C1 segment of cervical spinal cord (tissue), 14 donors: Measurements from ENCODE around the gene PGA3.
"Not testable (repeated sequence)": the region's sequence is repeated elsewhere in the genome, so short reads cannot be mapped to it uniquely, and the experiment has no call there.

Experiments
- DNase-seq, 14 donors: peaks; one replicate each; lab custom pipeline; 2025; lab: John Stamatoyannopoulos, UW

The PGA3 gene

DNA sequence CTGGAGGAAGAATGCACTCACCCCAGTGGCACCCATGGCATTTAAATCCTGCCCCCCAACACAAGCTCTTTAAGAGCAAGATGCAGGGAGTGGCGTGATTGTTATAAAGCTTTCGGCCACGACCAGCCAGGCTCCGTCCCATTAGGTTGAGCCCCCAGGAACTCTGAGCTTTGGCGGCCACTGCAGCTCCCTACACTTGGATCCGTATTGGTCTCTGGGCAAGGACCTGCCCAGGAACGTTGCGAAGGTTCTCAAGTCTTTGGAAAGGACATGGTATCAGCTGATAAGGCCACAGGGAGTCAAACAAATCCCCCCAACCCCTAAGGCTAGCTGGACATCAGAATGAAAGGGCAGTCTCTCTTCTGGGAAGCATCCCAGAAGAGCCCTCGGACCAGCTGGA is 32.7 kb upstream of the PGA3 start:
- no peak for DNase-seq

DNA sequence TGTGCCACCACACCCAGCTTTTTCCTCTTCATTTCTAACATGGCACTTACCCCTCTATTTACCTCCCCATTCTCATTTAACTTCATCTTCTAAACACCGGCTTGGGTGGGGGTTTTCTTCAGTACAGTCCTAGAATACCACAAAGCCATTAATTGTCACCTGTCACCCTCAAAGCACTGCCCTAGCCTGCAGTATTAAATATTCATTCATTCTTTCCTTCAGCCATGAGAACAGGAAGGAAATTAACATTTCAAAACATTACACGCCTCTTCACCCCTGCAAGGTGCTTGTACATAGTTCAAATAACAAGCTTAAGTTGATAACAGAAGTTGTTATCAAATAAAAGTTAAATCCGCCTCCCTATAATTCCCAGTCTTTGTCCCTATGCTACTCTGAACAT is 31.4 kb upstream of the PGA3 start:
- no peak for DNase-seq

DNA sequence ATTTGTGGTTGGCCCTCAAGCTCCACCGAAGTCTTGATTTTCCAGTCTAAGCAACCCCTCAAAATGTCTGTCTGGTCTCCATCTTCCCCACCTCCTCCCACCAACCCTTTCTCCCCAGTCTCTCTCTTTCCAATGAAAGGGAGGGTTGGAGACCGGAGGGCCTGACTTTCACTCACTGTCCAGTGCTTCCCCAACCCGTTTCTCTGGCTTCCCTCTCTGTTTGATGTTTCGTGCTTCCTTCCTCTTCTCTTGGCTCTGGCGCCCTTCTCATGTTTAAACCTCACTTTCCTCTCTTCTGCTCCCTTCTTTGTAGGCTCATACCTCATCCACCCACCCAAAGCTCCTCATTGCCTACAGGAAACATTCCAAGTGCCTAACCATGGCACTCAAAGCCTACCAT is 31.0 kb upstream of the PGA3 start:
- DNase-seq = no peak

DNA sequence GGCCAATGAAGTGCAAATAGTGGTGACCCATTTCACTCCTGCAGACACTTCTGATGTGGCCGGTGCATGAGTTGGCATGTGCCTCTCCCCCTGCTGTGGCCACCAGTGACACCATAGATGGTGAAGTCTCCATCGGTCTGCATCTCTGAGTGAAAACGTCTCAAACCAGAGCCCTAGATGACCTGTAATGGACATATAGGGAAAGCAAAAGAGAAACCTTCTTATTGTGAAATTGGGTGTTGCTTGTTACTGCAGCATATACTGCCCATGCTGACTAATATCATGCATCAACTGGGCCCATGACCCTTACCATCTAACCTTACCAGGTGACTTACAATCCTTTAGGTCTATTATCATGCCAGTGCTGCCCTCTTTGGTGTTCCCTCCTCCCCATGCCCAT is 30.4 kb upstream of the PGA3 start:
- no peak for DNase-seq

DNA sequence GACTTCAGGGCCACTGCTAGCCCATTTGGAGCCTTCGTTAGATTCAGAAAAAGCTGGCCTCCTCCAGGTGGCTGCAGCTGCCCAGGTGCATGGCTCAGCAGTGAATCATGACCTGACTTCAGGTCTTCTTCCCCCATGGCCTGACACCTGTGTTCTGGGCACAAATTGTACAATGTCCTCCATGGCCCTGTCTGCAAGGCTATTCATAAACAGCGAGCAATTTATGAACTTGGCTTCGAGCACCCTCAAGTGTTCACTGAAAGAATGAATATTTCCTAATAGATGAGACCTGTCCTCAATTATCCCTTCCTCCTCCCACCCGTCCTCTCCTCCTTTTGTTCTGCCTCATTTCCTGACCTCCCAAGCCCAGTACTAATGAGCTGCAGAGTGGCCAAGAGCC is 29.9 kb upstream of the PGA3 start:
- no peak for DNase-seq

DNA sequence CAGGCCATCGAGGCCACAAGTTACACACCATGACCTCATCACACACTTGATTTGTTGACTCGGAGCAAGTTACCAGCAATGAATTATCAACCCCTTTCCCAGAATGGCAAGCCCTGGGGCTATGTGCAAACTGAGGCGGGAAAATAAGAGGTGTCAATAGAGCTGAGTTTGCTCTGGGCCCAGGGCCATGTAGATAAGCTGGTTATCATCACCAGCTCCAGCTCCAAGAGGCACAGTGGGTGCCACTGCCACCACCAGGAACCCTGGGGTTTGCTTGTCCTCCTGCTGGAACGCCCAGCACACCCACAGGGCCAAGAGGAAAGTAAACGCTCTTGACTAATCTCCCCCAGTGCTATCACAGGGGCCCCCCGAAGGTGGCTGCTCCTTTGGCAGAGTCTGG is 29.0 kb upstream of the PGA3 start:
- DNase-seq = no peak

DNA sequence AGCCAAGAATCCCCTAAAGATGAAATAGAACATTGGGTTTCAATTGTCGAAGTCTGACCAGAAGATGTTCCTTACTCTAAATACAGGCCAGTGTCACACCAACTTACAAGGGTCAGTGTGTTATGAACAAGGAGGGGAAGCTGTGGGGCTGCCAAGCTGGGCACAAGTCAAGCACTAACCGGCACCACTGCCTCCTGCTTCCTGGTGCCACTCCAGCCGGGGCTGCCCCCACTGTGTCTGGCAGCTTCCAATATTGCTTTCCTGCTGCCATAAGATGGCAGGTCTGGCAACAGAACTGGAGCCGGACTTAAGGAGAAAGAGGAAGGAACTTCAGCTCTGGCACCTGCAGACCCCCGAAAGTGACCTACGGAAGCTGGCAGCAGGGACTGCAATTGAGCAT is 28.4 kb upstream of the PGA3 start:
- DNase-seq = no peak

DNA sequence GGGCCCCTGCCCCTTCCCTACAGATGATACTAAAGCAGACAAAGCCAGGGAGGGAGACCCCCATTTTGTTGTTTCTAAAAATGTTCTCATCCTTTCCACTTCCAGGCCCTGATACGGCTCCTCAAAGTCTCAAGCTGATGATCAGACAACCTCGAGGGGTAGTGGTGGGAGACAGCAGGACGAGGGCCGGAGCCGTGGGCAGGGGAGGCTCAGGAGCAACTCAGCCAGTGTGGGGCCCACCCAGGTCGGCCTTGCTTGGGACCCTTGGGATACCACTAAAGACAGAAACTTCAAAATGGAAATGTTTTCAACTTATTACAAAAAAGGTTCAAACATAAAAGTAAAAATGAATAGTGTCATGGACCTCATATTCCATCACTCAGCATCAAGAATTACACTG is 26.9 kb upstream of the PGA3 start:
- DNase-seq = no peak

DNA sequence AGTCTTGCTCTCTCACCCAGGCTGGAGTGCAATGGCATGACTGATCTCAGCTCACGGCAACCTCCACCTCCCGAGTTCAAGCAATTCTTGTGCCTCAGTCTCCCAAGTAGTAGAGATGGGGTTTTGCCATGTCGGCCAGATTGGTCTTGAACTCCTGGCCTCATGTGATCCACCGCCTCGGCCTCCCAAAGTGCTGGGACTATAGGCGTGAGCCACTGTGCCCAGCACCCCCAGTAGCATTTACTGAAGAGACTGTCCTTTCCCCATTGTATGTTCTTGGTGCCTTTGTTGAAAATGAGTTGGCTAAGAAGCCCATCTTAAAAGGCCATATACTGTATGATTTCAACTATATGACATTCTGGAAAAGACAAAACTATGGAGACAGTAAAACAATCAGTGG is 23.1 kb upstream of the PGA3 start:
- DNase-seq = not testable (repeated sequence)

DNA sequence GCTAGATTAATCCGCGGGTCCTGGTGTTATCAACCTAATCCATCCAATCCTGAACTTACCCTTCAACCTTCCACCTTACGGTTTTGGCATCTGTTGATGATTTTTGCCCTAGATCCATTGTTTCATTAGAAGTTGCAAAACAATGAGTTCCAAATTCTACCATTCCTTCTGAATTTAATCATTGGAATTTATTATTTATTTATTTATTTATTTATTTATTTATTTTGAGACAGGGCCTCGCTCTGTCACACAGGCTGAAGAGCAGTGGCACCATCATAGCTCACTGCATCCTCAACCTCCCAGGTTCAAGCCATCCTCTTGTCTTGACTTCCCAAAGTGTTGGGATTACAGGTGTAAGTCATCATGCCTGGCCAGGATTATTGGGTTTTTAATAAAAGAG is 21.8 kb upstream of the PGA3 start:
- no peak for DNase-seq

DNA sequence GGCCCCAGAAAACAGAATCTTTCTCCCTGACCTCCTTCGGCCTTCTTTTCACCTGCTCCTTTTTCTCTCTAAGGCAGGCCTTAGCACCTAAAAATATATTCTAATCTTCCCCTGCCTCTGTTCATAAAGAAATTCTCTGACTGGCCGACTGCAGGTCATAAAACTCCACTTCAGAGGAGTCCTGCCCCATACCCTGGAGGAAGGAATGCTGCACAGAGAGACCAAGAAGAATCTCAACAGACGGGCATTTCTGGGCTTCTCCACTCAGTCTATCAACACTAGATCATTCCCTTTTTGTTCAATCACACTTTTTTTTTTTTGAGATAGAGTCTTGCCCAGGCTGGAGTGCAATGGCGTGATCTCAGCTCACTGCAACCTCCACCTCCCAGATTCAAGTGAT is 19.7 kb upstream of the PGA3 start:
- DNase-seq = no peak

DNA sequence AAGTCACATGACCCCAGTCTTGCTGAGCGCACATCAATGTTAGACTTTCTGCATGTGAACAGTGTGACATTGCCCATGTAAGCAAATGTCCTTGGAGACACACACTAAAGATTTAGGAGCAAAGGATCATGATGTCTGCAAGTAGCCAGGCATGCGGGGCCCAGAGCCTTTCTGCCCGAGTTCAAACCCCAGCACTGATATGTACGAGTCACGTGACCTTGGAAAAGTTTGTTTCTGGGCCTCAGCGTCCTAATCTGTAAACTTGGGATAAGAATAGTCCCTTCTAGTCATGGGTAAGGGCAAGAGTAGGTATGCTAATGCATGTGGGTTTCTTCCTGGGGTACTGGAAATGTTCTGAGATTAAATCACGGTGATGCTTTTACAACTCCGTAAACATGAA is 16.8 kb upstream of the PGA3 start:
- no peak for DNase-seq

DNA sequence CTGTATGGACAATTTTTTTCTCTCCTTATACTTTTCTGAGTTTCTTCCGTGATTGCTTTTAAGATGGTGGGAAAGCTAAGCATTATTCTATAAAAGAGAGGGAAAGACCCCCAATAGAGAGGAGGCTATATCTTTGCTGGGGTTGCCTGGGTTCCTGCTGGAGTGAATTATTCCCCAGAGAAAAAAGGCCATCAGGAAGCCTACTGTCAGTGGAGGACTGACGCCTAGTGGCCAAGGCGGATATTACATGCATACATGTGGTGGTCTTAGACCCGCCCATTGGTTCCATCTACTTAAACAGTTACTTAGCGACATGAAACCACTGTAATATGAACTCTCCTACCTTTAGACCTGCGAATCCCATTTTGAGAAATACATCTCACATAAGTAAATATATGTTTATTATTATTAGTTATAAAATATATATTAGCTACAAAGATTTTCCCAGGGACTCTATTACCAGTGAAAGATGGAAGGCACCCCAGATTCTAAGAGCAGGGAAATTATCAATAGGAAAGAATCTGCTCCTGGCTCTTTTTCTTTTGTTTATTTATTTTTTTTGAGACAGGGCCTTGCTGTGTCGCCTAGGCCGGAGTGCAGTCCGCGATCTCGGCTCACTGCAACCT is 15.7 kb upstream of the PGA3 start:
- peak in 8 of 14 donors; percentile 7 to 43 (median 15) for DNase-seq

DNA sequence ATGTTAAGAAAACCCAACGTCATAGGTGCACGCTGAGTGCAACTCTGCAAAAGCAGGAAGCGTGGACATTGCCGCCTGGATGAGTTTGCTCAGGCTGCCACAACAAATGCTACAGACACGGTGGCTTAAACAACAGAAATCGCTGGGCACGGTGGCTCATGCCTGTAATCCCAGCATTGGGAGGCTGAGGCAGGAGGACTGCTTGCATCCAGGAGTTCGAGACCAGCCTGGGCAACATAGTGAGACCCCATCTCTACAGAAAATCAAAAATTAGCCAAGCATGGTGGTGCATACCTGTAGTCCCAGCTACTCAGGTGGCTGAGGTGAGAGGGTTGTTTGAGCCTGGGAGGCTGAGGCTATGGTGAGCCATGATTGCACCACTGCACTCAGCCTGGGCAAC is 13.4 kb upstream of the PGA3 start:
- DNase-seq = no peak

DNA sequence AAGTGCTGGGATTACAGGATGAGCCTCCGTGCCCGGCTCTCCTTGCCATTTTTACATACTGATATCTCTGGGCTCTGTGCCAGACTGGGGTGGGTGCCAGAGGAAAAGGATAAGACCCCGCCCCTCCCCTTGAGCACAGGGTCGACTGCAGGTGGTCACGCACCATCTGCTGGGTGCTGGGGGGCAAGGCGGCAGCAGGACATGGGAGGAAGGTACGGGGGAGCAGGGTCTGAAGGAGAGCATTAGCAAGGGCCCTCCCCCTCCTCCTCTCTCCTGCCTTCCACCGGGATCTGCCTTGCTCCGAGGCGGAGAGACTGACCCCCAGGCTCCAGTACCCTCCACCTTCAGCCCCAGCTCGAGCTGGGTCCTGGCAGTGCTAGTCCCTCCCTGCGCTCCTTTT is 9.7 kb upstream of the PGA3 start:
- DNase-seq = peak in 1 of 14 donors; percentile 40

DNA sequence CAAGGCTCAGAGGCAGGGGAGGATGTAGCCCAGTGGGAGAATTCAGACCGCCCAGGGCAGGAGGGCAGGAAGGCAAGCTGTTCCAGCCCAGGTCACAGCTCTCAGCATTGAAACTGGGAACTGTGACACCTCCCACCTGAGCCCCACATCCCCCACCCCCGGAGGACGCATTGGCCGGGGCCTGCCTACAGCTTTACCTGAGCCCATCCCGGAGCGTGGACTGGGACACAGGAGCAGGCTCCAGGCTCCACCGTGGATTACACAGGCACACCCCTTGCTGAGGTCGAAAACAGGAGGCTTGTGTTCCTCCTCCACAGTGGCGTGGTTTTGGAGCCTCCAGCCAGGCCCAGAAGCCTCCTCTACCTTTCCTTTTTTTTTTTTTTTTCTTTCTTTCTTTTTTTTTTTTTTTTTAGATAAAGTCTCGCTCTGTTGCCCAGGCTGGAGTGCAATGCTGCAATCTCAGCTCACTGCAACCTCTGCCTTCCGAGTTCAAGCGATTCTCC is 9.1 kb upstream of the PGA3 start:
- DNase-seq = peak in 1 of 14 donors; percentile 57

DNA sequence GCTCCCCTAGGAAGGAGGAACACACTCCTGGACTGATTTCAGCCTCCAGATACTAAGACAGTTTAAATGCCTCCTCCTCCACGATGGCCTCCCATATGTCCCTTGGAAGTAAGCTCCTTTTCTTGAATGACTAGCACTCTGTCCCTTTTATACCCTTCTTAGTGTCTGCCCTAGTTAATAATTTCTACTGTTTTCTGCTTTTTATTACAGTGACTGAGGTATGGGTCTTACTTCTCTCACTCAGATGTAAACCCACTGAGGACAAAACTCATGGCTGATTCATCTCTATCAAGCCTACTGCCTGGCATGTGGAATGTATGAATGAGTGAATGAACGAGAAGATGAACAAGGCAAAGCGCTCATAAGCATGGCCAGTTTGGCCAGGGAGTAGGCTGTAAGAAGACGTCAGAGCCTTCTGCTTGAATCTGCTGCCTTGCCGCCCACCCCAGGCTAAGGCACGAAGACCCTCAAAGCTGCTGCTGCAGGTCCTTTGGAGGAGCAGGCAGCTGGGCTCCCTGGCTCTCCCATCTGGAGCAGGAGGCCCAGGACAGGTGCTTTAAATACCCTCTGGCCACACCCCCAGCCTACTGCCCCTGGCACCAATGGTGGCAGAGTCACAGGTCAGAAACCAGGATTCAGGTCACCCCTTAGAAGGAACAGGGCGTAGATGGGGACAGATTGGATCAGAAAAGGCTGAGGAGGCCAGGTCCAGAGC is 8.2 kb upstream of the PGA3 start:
- peak in 1 of 14 donors; percentile 11 for DNase-seq

DNA sequence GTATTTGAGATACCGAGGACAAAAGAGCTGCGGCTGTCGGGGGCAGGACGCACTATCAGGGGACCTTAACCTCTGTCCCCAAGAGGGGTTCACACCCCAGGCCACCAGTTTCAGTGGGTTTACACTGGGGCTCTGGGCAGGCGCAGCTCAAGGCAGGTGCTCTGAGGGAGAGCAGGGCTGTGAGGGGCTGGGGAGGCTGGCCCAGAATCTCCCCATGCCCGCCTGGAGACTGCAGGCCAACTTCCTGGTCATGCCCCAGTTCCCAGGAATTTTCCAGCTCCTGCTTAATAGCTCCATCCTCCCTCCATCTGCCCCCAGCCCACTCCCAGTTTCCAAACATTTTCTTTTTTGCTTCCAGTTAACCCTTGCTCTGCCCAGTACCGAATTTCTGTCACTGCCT is 7.6 kb upstream of the PGA3 start:
- DNase-seq = no peak

DNA sequence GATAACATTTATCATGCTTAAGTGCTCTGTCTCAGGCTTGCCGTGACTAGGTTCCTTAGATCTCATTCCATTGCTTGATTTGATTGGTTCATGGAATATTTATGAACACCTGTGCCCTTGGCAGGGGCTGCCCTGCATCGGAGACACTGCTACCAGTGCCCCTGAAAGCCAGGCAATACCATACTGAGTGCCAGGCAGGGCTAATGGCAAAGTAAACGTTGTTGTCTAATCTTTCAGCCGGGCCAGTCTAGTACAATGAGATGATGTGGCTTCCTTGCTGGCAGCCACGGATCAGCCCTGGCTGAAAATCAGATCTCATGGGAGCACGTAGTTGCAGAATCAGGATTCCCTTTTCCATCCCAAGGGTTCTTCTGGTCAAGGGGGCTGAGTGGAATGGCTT is 5.0 kb upstream of the PGA3 start:
- no peak for DNase-seq

DNA sequence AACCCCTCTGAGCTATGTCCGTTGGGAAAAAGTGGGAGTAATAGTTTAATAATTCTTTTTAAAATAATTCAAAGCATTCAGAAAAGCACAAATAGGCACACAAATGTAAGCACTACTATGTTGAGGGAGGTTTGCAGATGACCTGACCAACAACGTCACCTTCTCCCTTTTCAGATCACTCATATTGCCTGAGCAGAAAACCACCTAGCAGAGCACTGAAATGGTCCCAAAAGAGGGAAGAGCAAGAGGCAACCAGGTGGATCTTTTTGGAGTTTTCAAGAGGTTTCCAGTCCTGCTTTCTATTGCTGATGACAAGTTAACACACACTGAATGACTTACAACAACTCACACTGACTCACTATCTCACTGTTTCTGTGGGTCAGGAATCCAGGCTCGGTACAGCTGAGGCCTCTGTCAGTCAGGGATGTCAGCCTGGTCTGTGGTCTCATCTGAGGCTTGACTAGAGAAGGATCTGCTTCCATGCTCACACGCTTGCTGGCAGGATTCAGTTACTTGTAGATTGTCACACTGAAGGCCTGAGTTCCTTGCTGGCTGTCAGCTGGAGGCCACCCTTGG is 4.3 kb upstream of the PGA3 start:
- DNase-seq = no peak

DNA sequence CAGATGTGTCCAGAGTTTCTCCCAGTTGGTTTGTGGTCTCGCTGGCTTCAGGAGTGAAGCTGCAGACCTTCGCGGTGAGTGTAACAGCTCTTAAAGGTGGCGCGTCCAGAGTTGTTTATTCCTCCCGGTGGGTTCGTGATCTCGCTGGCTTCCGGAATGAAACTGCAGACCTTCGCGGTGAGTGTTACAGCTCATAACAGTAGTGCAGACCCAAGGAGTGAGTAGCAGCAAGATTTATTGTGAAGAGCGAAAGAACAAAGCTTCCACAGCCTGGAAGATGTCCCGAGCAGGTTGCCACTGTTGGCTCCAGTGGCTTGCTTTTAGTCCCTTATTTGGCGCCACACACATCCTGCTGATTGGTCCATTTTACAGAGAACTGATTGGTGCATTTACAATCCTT is 1.8 kb upstream of the PGA3 start:
- DNase-seq = no peak

DNA sequence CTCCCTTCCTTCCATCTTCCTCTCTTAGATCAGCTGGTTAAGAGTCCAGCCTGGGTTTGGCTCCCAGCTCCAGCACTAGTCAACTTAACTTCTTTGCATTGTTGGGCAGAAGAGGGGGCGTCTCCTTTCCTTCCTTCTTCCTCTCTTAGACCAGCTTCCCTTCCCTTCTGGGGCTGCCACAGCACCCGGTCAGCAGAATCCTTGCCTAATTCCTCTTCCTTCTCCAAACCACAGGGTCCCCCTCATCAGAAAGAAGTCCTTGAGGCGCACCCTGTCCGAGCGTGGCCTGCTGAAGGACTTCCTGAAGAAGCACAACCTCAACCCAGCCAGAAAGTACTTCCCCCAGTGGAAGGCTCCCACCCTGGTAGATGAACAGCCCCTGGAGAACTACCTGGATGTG is 558 bp downstream of the PGA3 start:
- DNase-seq = not testable (repeated sequence)

DNA sequence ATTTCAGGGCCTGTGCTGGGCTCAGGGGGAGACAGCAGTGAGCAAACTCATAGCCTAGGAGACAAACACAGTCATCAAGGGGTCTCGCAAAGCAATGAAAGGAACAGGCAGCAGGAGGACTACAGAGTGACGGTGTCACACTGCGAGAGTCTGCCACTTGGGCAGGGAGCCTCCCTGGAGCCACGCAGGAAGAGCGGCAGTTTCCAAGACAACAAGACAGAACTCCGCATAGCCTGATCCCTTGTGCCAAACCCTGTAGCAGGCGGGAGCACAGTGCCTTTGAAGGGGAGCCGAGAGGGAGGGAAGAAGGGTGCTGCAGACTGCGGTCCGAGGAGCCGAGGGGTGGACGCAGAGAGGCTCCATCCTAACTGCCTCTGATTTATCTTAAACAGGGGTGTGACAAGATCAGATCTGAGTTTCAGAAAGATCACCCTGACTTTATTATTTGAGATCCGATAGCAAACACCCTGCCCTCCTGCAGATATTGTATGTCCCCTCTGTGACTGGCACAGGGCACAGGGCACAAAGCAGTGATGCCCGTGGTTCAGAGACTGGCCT is 1.3 kb downstream of the PGA3 start:
- DNase-seq = peak in 2 of 14 donors; percentile 6 to 63
